ENCODE measurements around the gene CD83. TPM values are rescaled to one million over a fixed set of nuclear protein-coding genes. Genes with fewer than 3 reads are reported as not detected.

Gene CD83
- total RNA-seq, 1 experiment from 2014 or later, result 1.0 TPM

DNA sequence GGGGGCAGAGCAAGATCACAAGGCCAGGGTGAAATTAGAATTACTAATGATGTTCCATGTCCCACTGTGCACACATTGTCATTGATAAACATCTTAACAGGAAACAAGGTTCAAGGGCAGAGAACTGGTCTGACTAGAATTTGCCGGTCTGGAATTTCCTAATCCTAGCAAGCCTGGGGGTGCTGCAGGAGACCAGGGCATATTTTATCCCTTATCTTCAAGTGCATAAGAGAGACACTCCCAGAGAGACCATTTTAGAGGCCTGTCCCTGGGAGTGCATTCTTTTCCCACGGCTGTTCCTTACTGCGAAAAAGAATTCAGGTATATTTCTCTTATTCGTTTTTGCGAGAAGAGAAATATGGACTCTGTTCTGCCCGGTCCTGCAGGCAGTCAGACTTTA is 41.5 kb downstream of the CD83 start:
- no peak for DNase-seq
- H3K27me3 Mint-ChIP-seq (ENCODE audit: insufficient read depth, unreplicated experiment), result peaks cover 5% of the 10 kb centered on the region
- POLR2A ChIA-PET, result no interaction called here

DNA sequence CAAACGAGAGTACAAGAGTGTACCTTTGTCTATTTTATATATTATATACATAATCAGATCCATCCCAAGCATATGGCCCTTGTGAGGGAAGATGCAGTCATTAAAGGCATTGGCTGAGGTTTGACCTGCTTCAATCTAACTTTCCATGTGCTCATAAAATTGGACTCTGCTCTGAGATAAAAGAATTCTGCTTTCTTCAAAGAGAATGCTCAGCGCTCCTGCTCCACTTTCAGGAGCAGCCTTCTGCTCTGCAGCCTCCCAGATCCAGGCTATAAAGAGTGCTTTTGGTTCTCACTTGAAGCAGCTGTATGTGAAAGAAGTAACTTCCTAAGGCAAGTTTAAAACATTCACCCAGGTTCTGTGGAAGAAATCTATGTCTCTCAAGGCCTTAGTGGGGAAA is 45.3 kb downstream of the CD83 start:
- no peaks in the 10 kb centered on the region for H3K36me3 ChIP-seq (ENCODE audit: control insufficient read depth, insufficient read depth, low read length)
- no peaks in the 10 kb centered on the region for H3K4me1 ChIP-seq
- TF ChIP-seq, protein P1, sequence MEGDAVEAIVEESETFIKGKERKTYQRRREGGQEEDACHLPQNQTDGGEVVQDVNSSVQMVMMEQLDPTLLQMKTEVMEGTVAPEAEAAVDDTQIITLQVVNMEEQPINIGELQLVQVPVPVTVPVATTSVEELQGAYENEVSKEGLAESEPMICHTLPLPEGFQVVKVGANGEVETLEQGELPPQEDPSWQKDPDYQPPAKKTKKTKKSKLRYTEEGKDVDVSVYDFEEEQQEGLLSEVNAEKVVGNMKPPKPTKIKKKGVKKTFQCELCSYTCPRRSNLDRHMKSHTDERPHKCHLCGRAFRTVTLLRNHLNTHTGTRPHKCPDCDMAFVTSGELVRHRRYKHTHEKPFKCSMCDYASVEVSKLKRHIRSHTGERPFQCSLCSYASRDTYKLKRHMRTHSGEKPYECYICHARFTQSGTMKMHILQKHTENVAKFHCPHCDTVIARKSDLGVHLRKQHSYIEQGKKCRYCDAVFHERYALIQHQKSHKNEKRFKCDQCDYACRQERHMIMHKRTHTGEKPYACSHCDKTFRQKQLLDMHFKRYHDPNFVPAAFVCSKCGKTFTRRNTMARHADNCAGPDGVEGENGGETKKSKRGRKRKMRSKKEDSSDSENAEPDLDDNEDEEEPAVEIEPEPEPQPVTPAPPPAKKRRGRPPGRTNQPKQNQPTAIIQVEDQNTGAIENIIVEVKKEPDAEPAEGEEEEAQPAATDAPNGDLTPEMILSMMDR (IDR thresholded peaks at IDR 0.05; ENCODE audit: insufficient read depth in 1 of 2, low read depth in 1 of 2, low read length in 1 of 2, severe bottlenecking in 1 of 2, unreplicated experiment in 1 of 2), result no peak
- POLR2A ChIA-PET, result no interaction called here
- no peak for DNase-seq
- intact Hi-C loops (cut with micrococcal nuclease; ENCODE audit: unreplicated experiment), result no loop called here
- peaks cover 5% of the 10 kb centered on the region; the same call in 1 of the 2 replicates for H3K9me3 ChIP-seq
- no peaks in the 10 kb centered on the region for H3K36me3 Mint-ChIP-seq (ENCODE audit: insufficient read depth, unreplicated experiment)
- H3K27ac Mint-ChIP-seq (ENCODE audit: unreplicated experiment), result no peak overlapping the region
- no TSS peak for BruUV-seq (replicated peaks)
- peaks cover 5% of the 10 kb centered on the region for H3K27me3 Mint-ChIP-seq (ENCODE audit: insufficient read depth, unreplicated experiment)
- no peaks in the 10 kb centered on the region for H3K27me3 ChIP-seq (replicated peaks; ENCODE audit: control insufficient read depth, insufficient read depth, low read length)
- H3K9me3 Mint-ChIP-seq (ENCODE audit: unreplicated experiment), result peaks cover 13% of the 10 kb centered on the region
- CTCF ChIA-PET, result no interaction called here
- H3K4me1 Mint-ChIP-seq (ENCODE audit: low read depth, unreplicated experiment), result no peaks in the 10 kb centered on the region
- H3K4me3 ChIP-seq (ENCODE audit: low read depth, low read length), result no peak overlapping the region
- H3K4me3 Mint-ChIP-seq (ENCODE audit: unreplicated experiment), result no peak overlapping the region

More for the DNA sequence above, 41.5 kb downstream of the CD83 start:
- TF ChIP-seq, protein P1 (IDR thresholded peaks at IDR 0.05; ENCODE audit: insufficient read depth in 1 of 2, low read depth in 1 of 2, low read length in 1 of 2, severe bottlenecking in 1 of 2, unreplicated experiment in 1 of 2), result no peak
- H3K36me3 ChIP-seq (ENCODE audit: control insufficient read depth, insufficient read depth, low read length), result no peaks in the 10 kb centered on the region
- peaks cover 5% of the 10 kb centered on the region; the same call in 1 of the 2 replicates for H3K9me3 ChIP-seq
- H3K4me1 ChIP-seq, result no peaks in the 10 kb centered on the region
- BruUV-seq (replicated peaks), result no TSS peak
- H3K4me1 Mint-ChIP-seq (ENCODE audit: low read depth, unreplicated experiment), result no peaks in the 10 kb centered on the region
- H3K4me3 Mint-ChIP-seq (ENCODE audit: unreplicated experiment), result no peak overlapping the region
- H3K4me3 ChIP-seq (ENCODE audit: low read depth, low read length), result no peak overlapping the region
- H3K27ac Mint-ChIP-seq (ENCODE audit: unreplicated experiment), result no peak overlapping the region
- intact Hi-C loops (cut with micrococcal nuclease; ENCODE audit: unreplicated experiment), result no loop called here
- H3K27me3 ChIP-seq (replicated peaks; ENCODE audit: control insufficient read depth, insufficient read depth, low read length), result no peaks in the 10 kb centered on the region
- no peaks in the 10 kb centered on the region for H3K36me3 Mint-ChIP-seq (ENCODE audit: insufficient read depth, unreplicated experiment)
- peaks cover 11% of the 10 kb centered on the region for H3K9me3 Mint-ChIP-seq (ENCODE audit: unreplicated experiment)
- CTCF ChIA-PET, result no interaction called here

DNA sequence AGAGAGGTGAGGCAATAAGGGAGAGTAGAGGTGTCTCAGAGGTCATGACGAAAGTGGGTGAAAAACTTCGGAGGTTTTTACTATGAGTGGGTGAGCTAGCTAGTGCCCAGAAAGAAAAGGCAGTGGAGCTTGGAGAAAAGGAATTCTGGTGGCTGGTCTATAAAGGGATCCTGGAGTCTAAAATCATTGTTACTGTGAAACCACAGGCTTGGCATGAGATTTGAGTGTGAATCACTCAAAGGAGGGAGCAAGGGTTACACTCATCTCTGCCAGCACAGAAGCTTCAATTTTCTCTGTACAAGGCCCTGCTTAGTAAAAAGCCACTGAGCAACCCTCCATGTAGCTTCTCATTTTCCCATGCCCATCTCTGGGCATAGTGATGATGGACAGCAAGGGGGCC is 47.5 kb downstream of the CD83 start:
- Histone ChIP-seq H3K4me1 (no peaks in the 10 kb centered on the region), H3K36me3 (ENCODE audit: control insufficient read depth, insufficient read depth, low read length) (no peaks in the 10 kb centered on the region), H3K9me3 (peaks cover 4% of the 10 kb centered on the region; the same call in 1 of the 2 replicates), H3K4me3 (ENCODE audit: low read depth, low read length) (no peak overlapping the region), H3K27me3 (replicated peaks; ENCODE audit: control insufficient read depth, insufficient read depth, low read length) (no peaks in the 10 kb centered on the region)
- BruUV-seq (replicated peaks), result no TSS peak
- Mint-ChIP-seq H3K4me1 (ENCODE audit: low read depth, unreplicated experiment) (no peaks in the 10 kb centered on the region), H3K27me3 (ENCODE audit: insufficient read depth, unreplicated experiment) (peaks cover 5% of the 10 kb centered on the region), H3K36me3 (ENCODE audit: insufficient read depth, unreplicated experiment) (no peaks in the 10 kb centered on the region), H3K9me3 (ENCODE audit: unreplicated experiment) (peaks cover 19% of the 10 kb centered on the region), H3K27ac (ENCODE audit: unreplicated experiment) (no peak overlapping the region), H3K4me3 (ENCODE audit: unreplicated experiment) (no peak overlapping the region)
- POLR2A ChIA-PET, result no interaction called here
- TF ChIP-seq, protein P1 (IDR thresholded peaks at IDR 0.05; ENCODE audit: insufficient read depth in 1 of 2, low read depth in 1 of 2, low read length in 1 of 2, severe bottlenecking in 1 of 2, unreplicated experiment in 1 of 2), result no peak
- intact Hi-C loops (cut with micrococcal nuclease; ENCODE audit: unreplicated experiment), result no loop called here
- CTCF ChIA-PET, result no interaction called here
- no peak for DNase-seq

All from Caco-2 (cell line).